HG03558 (cell line): ENCODE results near the gene ZNF787.
"Not testable (repeated sequence)": the region's sequence is repeated elsewhere in the genome, so short reads cannot be mapped to it uniquely, and the experiment has no call there.

Source experiments
- ATAC-seq: cut with Tn5 transposase; IDR thresholded peaks from one replicate; pipeline ENCODE4 v1.9.1; 2021; ENCODE audit warnings: moderate number of reproducible peaks; ENCODE audit not compliant: unreplicated experiment; ENCODE audit errors: extremely low read depth

The ZNF787 gene

GRCh38 chr19:56121180-56122167 is at the start of gene ZNF787:
TSS of gene ZNF787 (minus strand) at chr19:56121295. CDS start at chr19:56103217, 18,078 bp downstream.
- ATAC-seq: peak; percentile 74

- ATAC-seq: no peak
These were observed 49.2 kb upstream of the ZNF787 start for GRCh38 chr19:56170261-56170660.

GRCh38 chr19:56167064-56167578 is 46.0 kb upstream of the ZNF787 start:
- ATAC-seq: no peak

- ATAC-seq: no peak
These were observed 42.0 kb upstream of the ZNF787 start for GRCh38 chr19:56163097-56163496.

- no peak for ATAC-seq
These were observed 41.2 kb upstream of the ZNF787 start for GRCh38 chr19:56162258-56162657.

GRCh38 chr19:56161534-56161933 is 40.4 kb upstream of the ZNF787 start:
- ATAC-seq: no peak

GRCh38 chr19:56159622-56160271 is 38.7 kb upstream of the ZNF787 start:
- ATAC-seq: no peak

GRCh38 chr19:56159009-56159559 is 38.0 kb upstream of the ZNF787 start:
- ATAC-seq: no peak

- no peak for ATAC-seq
These were observed 37.2 kb upstream of the ZNF787 start for GRCh38 chr19:56158170-56158757.

- no peak for ATAC-seq
These were observed 35.7 kb upstream of the ZNF787 start for GRCh38 chr19:56156768-56157167.

GRCh38 chr19:56155124-56155687 is 34.1 kb upstream of the ZNF787 start:
- ATAC-seq: no peak

- ATAC-seq: no peak
These were observed 32.4 kb upstream of the ZNF787 start for GRCh38 chr19:56153507-56153906.

GRCh38 chr19:56152644-56153043 is 31.5 kb upstream of the ZNF787 start:
- no peak for ATAC-seq

GRCh38 chr19:56150358-56150757 is 29.3 kb upstream of the ZNF787 start:
- ATAC-seq: no peak

- ATAC-seq: no peak
These were observed 28.6 kb upstream of the ZNF787 start for GRCh38 chr19:56149656-56150038.

- not testable (repeated sequence) for ATAC-seq
These were observed 28.0 kb upstream of the ZNF787 start for GRCh38 chr19:56148955-56149655.

- no peak for ATAC-seq
These were observed 27.0 kb upstream of the ZNF787 start for GRCh38 chr19:56148096-56148495.

GRCh38 chr19:56147307-56147706 is 26.2 kb upstream of the ZNF787 start:
- ATAC-seq: no peak

GRCh38 chr19:56146904-56147303 is 25.8 kb upstream of the ZNF787 start:
- no peak for ATAC-seq

GRCh38 chr19:56145698-56146097 is 24.6 kb upstream of the ZNF787 start:
- no peak for ATAC-seq
